ENCODE results near the gene IFRD1. TPM values are rescaled to one million over a fixed set of nuclear protein-coding genes. Genes with fewer than 3 reads are reported as not detected.
"Not testable (repeated sequence)": the region's sequence is repeated elsewhere in the genome, so short reads cannot be mapped to it uniquely, and the experiment has no call there.

The IFRD1 gene
- total RNA-seq, 1 donor, result 107 TPM

DNA sequence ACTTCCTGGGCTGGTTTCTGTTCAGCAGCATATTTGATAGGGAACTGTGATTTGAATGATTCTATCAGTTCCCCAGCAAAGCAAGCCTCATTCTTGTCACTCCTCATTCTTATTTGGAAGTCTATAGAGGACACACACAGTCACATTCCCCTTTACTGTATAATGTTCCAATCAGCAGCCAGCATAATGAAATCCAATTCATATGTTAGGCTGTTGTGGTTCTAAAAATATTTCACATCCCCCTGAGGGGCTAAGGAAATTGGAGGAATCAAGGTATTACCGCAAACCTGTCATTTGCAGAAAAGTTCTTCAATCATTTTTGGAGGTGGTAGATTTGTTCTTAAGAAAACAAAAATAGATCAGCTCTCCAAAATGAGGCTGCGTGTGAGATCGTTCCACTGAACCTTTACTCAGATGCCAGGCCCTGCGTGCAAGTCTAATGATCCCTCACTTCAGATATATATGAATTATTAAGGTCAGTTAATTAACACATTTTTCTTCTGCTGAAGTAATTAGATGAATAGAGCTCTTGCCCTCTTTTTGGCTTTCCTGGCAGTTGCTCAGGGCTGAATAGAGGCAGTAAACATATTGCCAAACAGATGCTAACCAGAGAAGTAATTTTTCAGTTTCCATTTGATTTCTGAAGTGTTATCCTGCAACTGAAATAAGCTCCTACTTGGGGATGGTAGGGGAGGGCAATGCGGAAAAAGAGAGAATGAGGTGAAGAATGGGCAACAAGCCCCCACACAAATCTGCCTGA is 62.4 kb downstream of the IFRD1 start:
- H3K4me1 ChIP-seq (ENCODE audit: insufficient read depth, low read length), result peaks cover 20% of the 10 kb centered on the region
- no peak overlapping the region for H3K4me2 ChIP-seq (ENCODE audit: insufficient read depth, low read length)
- H3K27ac ChIP-seq (ENCODE audit: low read depth, low read length), result no peak overlapping the region
- TF ChIP-seq, protein P1, sequence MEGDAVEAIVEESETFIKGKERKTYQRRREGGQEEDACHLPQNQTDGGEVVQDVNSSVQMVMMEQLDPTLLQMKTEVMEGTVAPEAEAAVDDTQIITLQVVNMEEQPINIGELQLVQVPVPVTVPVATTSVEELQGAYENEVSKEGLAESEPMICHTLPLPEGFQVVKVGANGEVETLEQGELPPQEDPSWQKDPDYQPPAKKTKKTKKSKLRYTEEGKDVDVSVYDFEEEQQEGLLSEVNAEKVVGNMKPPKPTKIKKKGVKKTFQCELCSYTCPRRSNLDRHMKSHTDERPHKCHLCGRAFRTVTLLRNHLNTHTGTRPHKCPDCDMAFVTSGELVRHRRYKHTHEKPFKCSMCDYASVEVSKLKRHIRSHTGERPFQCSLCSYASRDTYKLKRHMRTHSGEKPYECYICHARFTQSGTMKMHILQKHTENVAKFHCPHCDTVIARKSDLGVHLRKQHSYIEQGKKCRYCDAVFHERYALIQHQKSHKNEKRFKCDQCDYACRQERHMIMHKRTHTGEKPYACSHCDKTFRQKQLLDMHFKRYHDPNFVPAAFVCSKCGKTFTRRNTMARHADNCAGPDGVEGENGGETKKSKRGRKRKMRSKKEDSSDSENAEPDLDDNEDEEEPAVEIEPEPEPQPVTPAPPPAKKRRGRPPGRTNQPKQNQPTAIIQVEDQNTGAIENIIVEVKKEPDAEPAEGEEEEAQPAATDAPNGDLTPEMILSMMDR (IDR thresholded peaks at IDR 0.05; ENCODE audit: extremely low read depth, low read depth, low read length), result no peak
- peaks cover 26% of the 10 kb centered on the region for H3K27me3 ChIP-seq (ENCODE audit: insufficient read depth, low read length)
- DNase-seq (ENCODE audit: insufficient read length, low spot score, missing footprints), result no peak
- H3K79me2 ChIP-seq (ENCODE audit: insufficient read depth, low read length), result no peaks in the 10 kb centered on the region
- H3K36me3 ChIP-seq (ENCODE audit: insufficient read depth, low read length), result no peaks in the 10 kb centered on the region
- H4K20me1 ChIP-seq (ENCODE audit: insufficient read depth, low read length), result no peaks in the 10 kb centered on the region
- no peaks in the 10 kb centered on the region for H3K9me3 ChIP-seq (ENCODE audit: low read depth, low read length)
- no peak overlapping the region for H2AFZ ChIP-seq (ENCODE audit: low read length)
- H3K4me3 ChIP-seq (ENCODE audit: insufficient read depth, low read length), result no peak overlapping the region

DNA sequence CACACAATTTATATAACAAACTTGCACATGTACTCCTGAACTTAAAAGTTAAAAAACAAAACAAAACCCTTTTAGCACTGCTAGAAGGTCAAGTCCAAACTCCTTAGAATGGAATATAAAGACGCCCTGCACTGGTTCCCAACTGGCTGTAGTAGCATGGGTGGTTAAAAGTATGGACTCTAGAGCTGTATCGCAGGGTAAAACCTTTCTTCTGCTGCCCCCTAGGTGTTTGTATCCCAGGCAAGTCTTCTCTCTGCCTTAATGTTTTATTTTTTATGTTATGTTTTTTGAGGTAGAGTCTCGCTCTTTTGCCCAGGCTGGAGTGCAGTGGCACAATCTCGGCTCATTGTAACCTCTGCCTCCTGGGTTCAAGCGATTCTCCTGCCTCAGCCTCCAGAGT is 65.7 kb downstream of the IFRD1 start:
- Histone ChIP-seq H3K27ac (ENCODE audit: low read depth, low read length) (no peak overlapping the region), H3K79me2 (ENCODE audit: insufficient read depth, low read length) (no peaks in the 10 kb centered on the region), H3K36me3 (ENCODE audit: insufficient read depth, low read length) (no peaks in the 10 kb centered on the region), H3K4me3 (ENCODE audit: insufficient read depth, low read length) (no peak overlapping the region), H2AFZ (ENCODE audit: low read length) (no peak overlapping the region), H3K4me1 (ENCODE audit: insufficient read depth, low read length) (peaks cover under 1% of the 10 kb centered on the region), H3K27me3 (ENCODE audit: insufficient read depth, low read length) (peaks cover 26% of the 10 kb centered on the region), H4K20me1 (ENCODE audit: insufficient read depth, low read length) (no peaks in the 10 kb centered on the region), H3K9me3 (ENCODE audit: low read depth, low read length) (no peaks in the 10 kb centered on the region), H3K4me2 (ENCODE audit: insufficient read depth, low read length) (no peak overlapping the region)
- DNase-seq (ENCODE audit: insufficient read length, low spot score, missing footprints), result no peak
- TF ChIP-seq, protein P1 (IDR thresholded peaks at IDR 0.05; ENCODE audit: extremely low read depth, low read depth, low read length), result no peak

DNA sequence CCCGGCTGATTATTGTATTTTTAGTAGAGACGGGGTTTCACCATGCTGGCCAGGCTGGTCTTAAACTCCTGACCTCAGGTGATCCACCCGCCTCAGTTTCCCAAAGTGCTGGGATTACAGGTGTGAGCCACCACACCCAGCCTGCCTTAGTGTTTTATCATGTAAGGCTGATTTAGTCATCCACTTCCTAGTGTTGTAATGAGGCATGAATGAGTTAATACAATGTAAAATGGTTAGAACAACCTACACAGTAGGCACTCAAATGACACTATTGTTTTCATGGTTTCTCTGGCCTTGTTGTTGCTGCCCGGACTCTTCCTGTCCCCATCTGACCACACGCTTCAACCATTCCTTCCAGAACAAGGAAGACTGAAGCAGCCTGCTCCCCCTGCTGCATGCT is 66.2 kb downstream of the IFRD1 start:
- not testable (repeated sequence) for H3K27ac ChIP-seq (ENCODE audit: low read depth, low read length); H3K4me3 ChIP-seq (ENCODE audit: insufficient read depth, low read length); H4K20me1 ChIP-seq (ENCODE audit: insufficient read depth, low read length); H3K79me2 ChIP-seq (ENCODE audit: insufficient read depth, low read length); H3K4me2 ChIP-seq (ENCODE audit: insufficient read depth, low read length); DNase-seq (ENCODE audit: insufficient read length, low spot score, missing footprints); H2AFZ ChIP-seq (ENCODE audit: low read length); H3K36me3 ChIP-seq (ENCODE audit: insufficient read depth, low read length); H3K4me1 ChIP-seq (ENCODE audit: insufficient read depth, low read length); H3K9me3 ChIP-seq (ENCODE audit: low read depth, low read length)
- H3K27me3 ChIP-seq (ENCODE audit: insufficient read depth, low read length), result peaks cover 26% of the 10 kb centered on the region

DNA sequence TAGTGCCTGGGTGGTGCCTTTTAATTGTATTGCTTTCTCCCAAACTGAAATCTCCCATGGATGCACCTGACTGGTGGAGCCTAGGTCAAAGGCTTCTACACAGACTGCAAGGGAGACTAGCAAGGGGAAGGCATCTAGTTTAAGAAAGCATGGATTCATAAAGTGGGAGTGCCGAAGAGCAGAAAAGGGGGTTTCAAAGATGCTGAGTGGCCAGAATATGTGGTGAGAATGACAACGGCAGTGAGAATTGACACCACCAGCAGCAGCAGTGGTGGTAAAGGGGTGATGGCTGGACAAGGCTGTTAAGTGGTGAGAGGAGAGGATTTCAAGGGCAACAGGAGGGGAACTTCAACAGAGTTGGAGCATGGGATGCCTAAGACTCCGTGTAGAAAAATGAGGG is 67.2 kb downstream of the IFRD1 start:
- H4K20me1 ChIP-seq (ENCODE audit: insufficient read depth, low read length), result no peaks in the 10 kb centered on the region
- TF ChIP-seq, protein P1 (IDR thresholded peaks at IDR 0.05; ENCODE audit: extremely low read depth, low read depth, low read length), result no peak
- H3K4me2 ChIP-seq (ENCODE audit: insufficient read depth, low read length), result no peak overlapping the region

More for the DNA sequence above, 67.2 kb downstream of the IFRD1 start:
- Histone ChIP-seq H3K36me3 (ENCODE audit: insufficient read depth, low read length) (no peaks in the 10 kb centered on the region), H3K4me1 (ENCODE audit: insufficient read depth, low read length) (no peaks in the 10 kb centered on the region), H2AFZ (ENCODE audit: low read length) (no peak overlapping the region), H3K27ac (ENCODE audit: low read depth, low read length) (no peak overlapping the region), H3K79me2 (ENCODE audit: insufficient read depth, low read length) (no peaks in the 10 kb centered on the region), H3K4me3 (ENCODE audit: insufficient read depth, low read length) (no peak overlapping the region), H3K27me3 (ENCODE audit: insufficient read depth, low read length) (peaks cover 28% of the 10 kb centered on the region), H3K9me3 (ENCODE audit: low read depth, low read length) (no peaks in the 10 kb centered on the region)
- no peak for DNase-seq (ENCODE audit: insufficient read length, low spot score, missing footprints)
